HEK293 (cell line): Measurements from ENCODE around the gene SGPL1.
"Not testable (repeated sequence)": the region's sequence is repeated elsewhere in the genome, so short reads cannot be mapped to it uniquely, and the experiment has no call there.

ENCODE experiments used
- CTCF ChIA-PET: fragments of 350-600 bp; formaldehyde crosslinking; extraction: SDS; loops from one replicate; lab custom pipeline; 2021; ENCODE audit warnings: antibody characterized with exemption; lab: Yijun Ruan, JAX
- POLR2A ChIA-PET: fragments of 300-600 bp; formaldehyde crosslinking; extraction: SDS; loops from one replicate; lab custom pipeline; 2020; ENCODE audit warnings: antibody characterized with exemption, inconsistent platforms; lab: Yijun Ruan, JAX
- H3K27ac ChIP-seq: fragments of 200-500 bp; sonication (Bioruptor generic); 2 replicates; pipeline ENCODE4 v1.5.1; 2014; ENCODE audit warnings: low read depth, low read length, control low read depth, inconsistent platforms; ENCODE audit errors: extremely low read depth
- H3K36me3 ChIP-seq, 2 experiments: fragments of 200-500 bp in 1 of 2; sonication (Bioruptor generic) in 1 of 2; 1 replicate in 1 of 2; 2 replicates in 1 of 2; pipeline ENCODE4 v1.5.1; 2014 to 2017; ENCODE audit warnings: inconsistent platforms in 2 of 2, low read length in 2 of 2; ENCODE audit not compliant: control insufficient read depth in 2 of 2, insufficient read depth in 1 of 2
- H3K4me1 ChIP-seq: fragments of 200-500 bp; sonication (Bioruptor generic); 2 replicates; pipeline ENCODE4 v1.5.1; 2014; ENCODE audit warnings: mild to moderate bottlenecking, low read length, inconsistent platforms; ENCODE audit not compliant: control insufficient read depth, insufficient read depth
- H3K4me3 ChIP-seq: 2 replicates; pipeline ENCODE4 v1.5.1; 2011; ENCODE audit warnings: low read depth, mild to moderate bottlenecking, control low read depth, low read length, moderate library complexity
- H3K9me3 ChIP-seq: fragments of 200-500 bp; sonication (Bioruptor generic); 2 replicates; pipeline ENCODE4 v1.5.1; 2014; ENCODE audit warnings: low read depth, low read length, inconsistent platforms; ENCODE audit not compliant: control insufficient read depth, insufficient read depth
- BCL11A ChIP-seq: fragments of 450-650 bp; formaldehyde crosslinking; IDR thresholded peaks from 2 replicates; pipeline ENCODE4 v1.5.1; 2016; ENCODE audit warnings: low read depth, missing biosample characterization, missing genetic modification characterization
- FEZF1 ChIP-seq: fragments of 450-650 bp; formaldehyde crosslinking; IDR thresholded peaks from 2 replicates; pipeline ENCODE4 v1.5.1; 2016; ENCODE audit warnings: missing biosample characterization, missing genetic modification characterization
- GLI2 ChIP-seq: fragments of 450-650 bp; formaldehyde crosslinking; IDR thresholded peaks from 2 replicates; pipeline ENCODE4; 2017; ENCODE audit warnings: missing biosample characterization, missing genetic modification characterization, low read depth, borderline replicate concordance
- KLF16 ChIP-seq: fragments of 450-650 bp; formaldehyde crosslinking; IDR thresholded peaks from 2 replicates; pipeline ENCODE4 v1.5.1; 2017; ENCODE audit warnings: missing biosample characterization, missing genetic modification characterization
- PBX3 ChIP-seq: sonication (generic); formaldehyde crosslinking; IDR thresholded peaks from 2 replicates; pipeline ENCODE4 v1.8.1; 2022; ENCODE audit warnings: mild to moderate bottlenecking, moderate library complexity, missing genetic modification reagents
- ZBTB10 ChIP-seq: fragments of 450-650 bp; formaldehyde crosslinking; IDR thresholded peaks from 2 replicates; pipeline ENCODE4 v1.5.1; 2016; ENCODE audit warnings: missing biosample characterization, missing genetic modification characterization
- ZNF148 ChIP-seq: fragments of 450-650 bp; formaldehyde crosslinking; IDR thresholded peaks from 2 replicates; pipeline ENCODE4 v1.5.0; 2017; ENCODE audit warnings: missing biosample characterization, missing genetic modification characterization, borderline replicate concordance
- ZNF24 ChIP-seq: fragments of 450-650 bp; formaldehyde crosslinking; IDR thresholded peaks from 2 replicates; pipeline ENCODE4 v1.5.1; 2016; ENCODE audit warnings: missing biosample characterization, missing genetic modification characterization
- ZNF248 ChIP-seq: fragments of 450-650 bp; formaldehyde crosslinking; IDR thresholded peaks from 2 replicates; pipeline ENCODE4 v1.5.1; 2017; ENCODE audit warnings: missing biosample characterization, missing genetic modification characterization
- ZNF266 ChIP-seq: fragments of 450-650 bp; formaldehyde crosslinking; IDR thresholded peaks from 2 replicates; pipeline ENCODE4 v1.5.1; 2016; ENCODE audit warnings: missing biosample characterization, missing genetic modification characterization, low read depth
- ZNF311 ChIP-seq: fragments of 450-650 bp; formaldehyde crosslinking; IDR thresholded peaks from 2 replicates; pipeline ENCODE4 v1.5.1; 2017; ENCODE audit warnings: missing biosample characterization, missing genetic modification characterization, borderline replicate concordance
- ZNF350 ChIP-seq: fragments of 450-650 bp; formaldehyde crosslinking; IDR thresholded peaks from 2 replicates; pipeline ENCODE4 v1.5.0; 2017; ENCODE audit warnings: missing biosample characterization, mild to moderate bottlenecking, missing genetic modification characterization
- ZNF416 ChIP-seq: fragments of 450-650 bp; formaldehyde crosslinking; IDR thresholded peaks from 2 replicates; pipeline ENCODE4 v1.5.1; 2016; ENCODE audit warnings: missing biosample characterization, missing genetic modification characterization
- ZNF513 ChIP-seq: fragments of 450-650 bp; IDR thresholded peaks from 2 replicates; pipeline ENCODE4 v1.5.1; 2018; ENCODE audit warnings: missing biosample characterization, missing genetic modification characterization
- ZNF529 ChIP-seq: fragments of 450-650 bp; formaldehyde crosslinking; IDR thresholded peaks from 2 replicates; pipeline ENCODE4 v1.5.1; 2017; ENCODE audit warnings: missing genetic modification characterization, missing biosample characterization; ENCODE audit not compliant: insufficient replicate concordance
- ZNF544 ChIP-seq: fragments of 450-650 bp; formaldehyde crosslinking; IDR thresholded peaks from 2 replicates; pipeline ENCODE4 v1.5.0; 2017; ENCODE audit warnings: missing biosample characterization, missing genetic modification characterization
- ZNF624 ChIP-seq: fragments of 450-650 bp; formaldehyde crosslinking; IDR thresholded peaks from 2 replicates; pipeline ENCODE4 v1.5.1; 2017; ENCODE audit warnings: missing biosample characterization, missing genetic modification characterization
- ZNF777 ChIP-seq: fragments of 450-650 bp; formaldehyde crosslinking; IDR thresholded peaks from 2 replicates; pipeline ENCODE4 v1.5.1; 2017; ENCODE audit warnings: missing biosample characterization, missing genetic modification characterization, borderline replicate concordance
- ZNF843 ChIP-seq: fragments of 450-650 bp; formaldehyde crosslinking; IDR thresholded peaks from 2 replicates; pipeline ENCODE4 v1.5.1; 2016; ENCODE audit warnings: missing biosample characterization, missing genetic modification characterization
- ZSCAN4 ChIP-seq: fragments of 450-650 bp; formaldehyde crosslinking; IDR thresholded peaks from 2 replicates; pipeline ENCODE4 v1.5.1; 2017; ENCODE audit warnings: missing biosample characterization, missing genetic modification characterization

Gene SGPL1

GRCh38 chr10:70769121-70769520 is 46.6 kb upstream of the SGPL1 start (continued):
- TF ChIP-seq PBX3 (CRISPR knock-in tag) (no peak), ZNF777 (no peak), ZNF148 (tag by site-specific recombination) (no peak)

GRCh38 chr10:70770001-70770400 is 45.7 kb upstream of the SGPL1 start:
- CTCF ChIA-PET: interaction anchor here (0.7 to 1.1 kb wide), 2 partner anchors 11 to 220 kb away, joined by 3 to 4 read pairs; no protein-coding TSS in a partner anchor
- H3K36me3 ChIP-seq: no peaks in the 10 kb centered on the region
- POLR2A ChIA-PET: no interaction called here
- H3K9me3 ChIP-seq: no peaks in the 10 kb centered on the region
- no peak overlapping the region for H3K4me3 ChIP-seq
- no peak for TF ChIP-seq ZNF350
- no peak for TF ChIP-seq ZNF544 (tag by site-specific recombination)
- no peak for TF ChIP-seq FEZF1 (tag by site-specific recombination)
- no peak for TF ChIP-seq ZNF266 (tag by site-specific recombination)
- TF ChIP-seq BCL11A (tag by site-specific recombination): no peak
- no peak for TF ChIP-seq ZNF529 (tag by site-specific recombination)
- TF ChIP-seq ZNF843: no peak
- no peak for TF ChIP-seq GLI2 (tag by site-specific recombination)
- TF ChIP-seq ZNF624: no peak
- no peak for TF ChIP-seq ZSCAN4 (tag by site-specific recombination)
- no peak for TF ChIP-seq ZBTB10
- no peak for TF ChIP-seq ZNF248 (tag by site-specific recombination)
- no peak for TF ChIP-seq ZNF513 (tag by site-specific recombination)
- TF ChIP-seq ZNF416 (tag by site-specific recombination): no peak
- TF ChIP-seq ZNF24 (tag by site-specific recombination): no peak
- no peak for TF ChIP-seq ZNF311 (tag by site-specific recombination)
- no peak for TF ChIP-seq KLF16
- H3K27ac ChIP-seq: no peak overlapping the region
- no peaks in the 10 kb centered on the region for H3K4me1 ChIP-seq

- H3K4me3 ChIP-seq, POLR2A ChIA-PET, H3K4me1 ChIP-seq, H3K9me3 ChIP-seq, H3K36me3 ChIP-seq, H3K27ac ChIP-seq: not testable (repeated sequence)
- CTCF ChIA-PET: interaction anchor here (0.7 to 1.1 kb wide), 2 partner anchors 12 to 221 kb away, joined by 3 to 4 read pairs; no protein-coding TSS in a partner anchor
Observed at GRCh38 chr10:70770516-70770915, 45.2 kb upstream of the SGPL1 start.
